H9 (cell line): ENCODE data around the gene SHTN1. TPM values are rescaled to one million over a fixed set of nuclear protein-coding genes. Genes with fewer than 3 reads are reported as not detected.

Source experiments
- DNase-seq: peaks from one replicate; pipeline ENCODE4 v3.0.0-alpha.2; 2017
- H2AFZ ChIP-seq: one replicate; pipeline ENCODE4 v1.6.1; 2013; ENCODE audit warnings: mild to moderate bottlenecking, low read length, control low read depth, moderate library complexity
- H2AK5ac ChIP-seq: 2 replicates; pipeline ENCODE4 v1.6.1; 2013; ENCODE audit warnings: low read length, control low read depth, mixed read lengths; ENCODE audit not compliant: insufficient read length
- H2BK120ac ChIP-seq: one replicate; pipeline ENCODE4 v1.6.1; 2013; ENCODE audit warnings: low read depth, mild to moderate bottlenecking, low read length, control low read depth, inconsistent platforms; ENCODE audit not compliant: poor library complexity, severe bottlenecking
- H2BK12ac ChIP-seq: 2 replicates; pipeline ENCODE4 v1.6.1; 2013; ENCODE audit warnings: low read length, control low read depth, mixed read lengths, low read depth; ENCODE audit not compliant: insufficient read length
- H2BK15ac ChIP-seq: 2 replicates; pipeline ENCODE4 v1.6.1; 2013; ENCODE audit warnings: low read depth, low read length, control low read depth
- H2BK20ac ChIP-seq: one replicate; pipeline ENCODE4 v1.6.1; 2013; ENCODE audit warnings: low read depth, mild to moderate bottlenecking, low read length, control low read depth, inconsistent platforms; ENCODE audit not compliant: poor library complexity, severe bottlenecking
- H2BK5ac ChIP-seq: 2 replicates; pipeline ENCODE4 v1.6.1; 2013; ENCODE audit warnings: low read length, control low read depth, mixed read lengths; ENCODE audit not compliant: insufficient read length
- H3K14ac ChIP-seq: 2 replicates; pipeline ENCODE4 v1.6.1; 2013; ENCODE audit warnings: low read length, control low read depth; ENCODE audit not compliant: insufficient read depth
- H3K18ac ChIP-seq: 2 replicates; pipeline ENCODE4 v1.6.1; 2013; ENCODE audit warnings: low read depth, mild to moderate bottlenecking, mixed read lengths, low read length, control low read depth; ENCODE audit not compliant: insufficient read length
- H3K23ac ChIP-seq: 2 replicates; pipeline ENCODE4 v1.6.1; 2013; ENCODE audit warnings: low read length, control low read depth, mixed read lengths, low read depth; ENCODE audit not compliant: insufficient read length
- H3K23me2 ChIP-seq: 2 replicates; pipeline ENCODE4 v1.6.1; 2013; ENCODE audit warnings: low read depth, mild to moderate bottlenecking, mixed read lengths, low read length, control low read depth; ENCODE audit not compliant: insufficient read length, poor library complexity, severe bottlenecking
- H3K27ac ChIP-seq: 2 replicates; pipeline ENCODE4 v1.5.1; 2013; ENCODE audit warnings: low read length, control low read depth, mixed read lengths, low read depth; ENCODE audit not compliant: insufficient read length
- H3K27me3 ChIP-seq: 2 replicates; pipeline ENCODE4 v1.6.1; 2013; ENCODE audit warnings: low read length, control low read depth, inconsistent platforms; ENCODE audit not compliant: insufficient read depth
- H3K4ac ChIP-seq: 2 replicates; pipeline ENCODE4 v1.6.1; 2013; ENCODE audit warnings: low read depth, mild to moderate bottlenecking, control low read depth, inconsistent platforms, low read length, moderate library complexity
- H3K4me1 ChIP-seq: 2 replicates; pipeline ENCODE4 v1.6.1; 2013; ENCODE audit warnings: low read length, control low read depth, inconsistent platforms; ENCODE audit not compliant: insufficient read depth
- H3K4me2 ChIP-seq: 2 replicates; pipeline ENCODE4 v1.6.1; 2013; ENCODE audit warnings: low read length, control low read depth, mixed read lengths; ENCODE audit not compliant: insufficient read length, insufficient read depth
- H3K56ac ChIP-seq: 2 replicates; pipeline ENCODE4 v1.6.1; 2013; ENCODE audit warnings: low read depth, mild to moderate bottlenecking, mixed read lengths, low read length, control low read depth; ENCODE audit not compliant: insufficient read length
- H3K79me1 ChIP-seq: 2 replicates; pipeline ENCODE4 v1.6.1; 2013; ENCODE audit warnings: low read depth, mild to moderate bottlenecking, moderate library complexity, low read length, control low read depth, inconsistent platforms; ENCODE audit not compliant: insufficient read depth, poor library complexity, severe bottlenecking
- H3K79me2 ChIP-seq: 2 replicates; pipeline ENCODE4 v1.6.1; 2013; ENCODE audit warnings: low read length, control low read depth, inconsistent platforms; ENCODE audit not compliant: insufficient read depth
- H3K9ac ChIP-seq: 2 replicates; pipeline ENCODE4 v1.6.1; 2013; ENCODE audit warnings: low read length, control low read depth, mixed read lengths; ENCODE audit not compliant: insufficient read length; ENCODE audit errors: extremely low read depth
- H3K9me3 ChIP-seq: one replicate; pipeline ENCODE4 v1.6.1; 2013; ENCODE audit warnings: low read depth, low read length, inconsistent platforms; ENCODE audit not compliant: control insufficient read depth
- H3T11ph ChIP-seq: one replicate; pipeline ENCODE4 v1.6.1; 2013; ENCODE audit warnings: mild to moderate bottlenecking, low read length, control low read depth, inconsistent platforms
- H4K20me1 ChIP-seq: one replicate; pipeline ENCODE4 v1.6.1; 2013; ENCODE audit not compliant: control insufficient read depth, insufficient read length, insufficient read depth
- H4K5ac ChIP-seq: 2 replicates; pipeline ENCODE4 v1.6.1; 2013; ENCODE audit warnings: low read depth, mild to moderate bottlenecking, mixed read lengths, low read length, control low read depth; ENCODE audit not compliant: insufficient read length
- H4K8ac ChIP-seq: replicated peaks from 2 replicates; pipeline ENCODE4 v1.6.1; 2013; ENCODE audit warnings: low read length, control low read depth, mixed read lengths, low read depth; ENCODE audit not compliant: insufficient read length
- H4K91ac ChIP-seq: 2 replicates; pipeline ENCODE4 v1.6.1; 2013; ENCODE audit warnings: low read depth, mild to moderate bottlenecking, moderate library complexity, mixed read lengths, low read length, control low read depth; ENCODE audit not compliant: insufficient read length
- H3K27ac Mint-ChIP-seq, 3 experiments: 2 replicates in 2 of 3; 3 replicates in 1 of 3; pipeline ENCODE4 v1.8.0; 2020 to 2021; ENCODE audit warnings: mixed read lengths in 3 of 3, mild to moderate bottlenecking in 1 of 3, moderate library complexity in 1 of 3
- H3K27me3 Mint-ChIP-seq: 2 replicates; pipeline ENCODE4 v1.8.0; 2021; ENCODE audit warnings: low read depth, mild to moderate bottlenecking, moderate library complexity, mixed read lengths
- H3K36me3 Mint-ChIP-seq, 3 experiments: 2 replicates in 2 of 3; 3 replicates in 1 of 3; pipeline ENCODE4 v1.8.0; 2020 to 2021; ENCODE audit warnings: low read depth in 3 of 3, mixed read lengths in 3 of 3; ENCODE audit not compliant: insufficient read depth in 1 of 3
- H3K4me1 Mint-ChIP-seq, 2 experiments: 2 replicates each; pipeline ENCODE4 v1.8.0; 2020; ENCODE audit warnings: mixed read lengths in 2 of 2
- H3K4me3 Mint-ChIP-seq, 2 experiments: 2 replicates in 1 of 2; 3 replicates in 1 of 2; pipeline ENCODE4 v1.8.0; 2020 to 2021; ENCODE audit warnings: mild to moderate bottlenecking in 2 of 2, mixed read lengths in 2 of 2, moderate library complexity in 1 of 2
- H3K9me3 Mint-ChIP-seq, 2 experiments: 2 replicates in 1 of 2; 3 replicates in 1 of 2; pipeline ENCODE4 v1.8.0; 2020; ENCODE audit warnings: mild to moderate bottlenecking in 2 of 2, mixed read lengths in 2 of 2, moderate library complexity in 1 of 2
- WGBS: extraction: QIAGEN DNeasy Blood & Tissue Kit; methylation state at CpG from one replicate; pipeline ENCODE4 v1.1.7; 2013; ENCODE audit warnings: missing lambda C conversion rate, low lambda C conversion rate, mixed read lengths; ENCODE audit not compliant: insufficient read length; ENCODE audit errors: extremely low coverage; 5-methylcytosine and 5-hydroxymethylcytosine counted together
- total RNA-seq: library from RNA; stranded (reverse); gene quantifications from 2 replicates; pipeline ENCODE4 v1.2.1, GENCODE V29; 2021
- TF ChIP-seq, protein P1 (sequence below): fragments of 200-600 bp; sonication (generic); conservative IDR thresholded peaks from 3 replicates; pipeline ENCODE4 v1.8.0; 2021; ENCODE audit warnings: antibody characterized with exemption, mild to moderate bottlenecking

The SHTN1 gene
- total RNA-seq, 1 experiment from 2014 or later, result 22.1 TPM

DNA sequence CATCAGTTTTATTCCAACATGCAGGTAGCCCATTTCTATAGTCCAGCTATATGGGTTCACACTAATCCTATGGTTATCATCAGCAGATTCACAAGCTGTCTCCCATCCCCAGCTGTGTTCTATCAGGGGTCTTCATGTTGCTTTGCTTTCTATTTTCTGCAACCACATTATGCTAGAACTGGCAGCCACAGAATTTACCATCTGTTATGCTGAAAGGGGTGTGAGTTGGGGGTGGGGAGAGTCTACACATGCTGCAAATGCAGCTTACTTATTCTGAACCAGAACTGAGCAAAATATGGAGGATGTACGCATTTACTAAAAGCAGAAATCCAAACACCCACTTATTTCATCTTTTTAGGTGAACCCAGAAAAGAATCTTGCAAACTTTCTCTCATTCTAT, 32.9 kb downstream of the SHTN1 start:
- Histone ChIP-seq H2BK5ac (no peak overlapping the region), H4K20me1 (no peaks in the 10 kb centered on the region), H3K23ac (no peak overlapping the region), H2BK20ac (no peak overlapping the region), H3K14ac (no peak overlapping the region), H4K8ac (no peak overlapping the region), H4K5ac (no peak overlapping the region), H3K79me2 (no peaks in the 10 kb centered on the region), H3K23me2 (no peaks in the 10 kb centered on the region), H2AFZ (no peak overlapping the region), H3T11ph (no peak overlapping the region), H3K79me1 (no peaks in the 10 kb centered on the region), H3K4ac (no peak overlapping the region), H2BK15ac (no peak overlapping the region), H2BK120ac (no peak overlapping the region), H3K4me1 (no peaks in the 10 kb centered on the region; the same call in 1 of the 2 replicates), H3K4me2 (no peak overlapping the region), H2AK5ac (no peak overlapping the region), H3K27me3 (no peaks in the 10 kb centered on the region), H3K27ac (no peak overlapping the region), H4K91ac (no peak overlapping the region), H3K18ac (no peak overlapping the region), H3K9me3 (no peaks in the 10 kb centered on the region), H2BK12ac (no peak overlapping the region), H3K56ac (no peak overlapping the region), H3K9ac (no peak overlapping the region)
- H3K27ac Mint-ChIP-seq, result no peak overlapping the region
- no peak for DNase-seq
- H3K36me3 Mint-ChIP-seq, result peaks cover 0 to 13% (median 10%) of the 10 kb centered on the region in 3 experiments; a peak in 5 of 7 replicates
- peaks cover 25 to 28% of the 10 kb centered on the region in 2 experiments for H3K4me1 Mint-ChIP-seq
- H3K27me3 Mint-ChIP-seq, result no peaks in the 10 kb centered on the region
- no CpG with 5 or more reads among the region's 1 CpG for WGBS
- TF ChIP-seq, protein P1, sequence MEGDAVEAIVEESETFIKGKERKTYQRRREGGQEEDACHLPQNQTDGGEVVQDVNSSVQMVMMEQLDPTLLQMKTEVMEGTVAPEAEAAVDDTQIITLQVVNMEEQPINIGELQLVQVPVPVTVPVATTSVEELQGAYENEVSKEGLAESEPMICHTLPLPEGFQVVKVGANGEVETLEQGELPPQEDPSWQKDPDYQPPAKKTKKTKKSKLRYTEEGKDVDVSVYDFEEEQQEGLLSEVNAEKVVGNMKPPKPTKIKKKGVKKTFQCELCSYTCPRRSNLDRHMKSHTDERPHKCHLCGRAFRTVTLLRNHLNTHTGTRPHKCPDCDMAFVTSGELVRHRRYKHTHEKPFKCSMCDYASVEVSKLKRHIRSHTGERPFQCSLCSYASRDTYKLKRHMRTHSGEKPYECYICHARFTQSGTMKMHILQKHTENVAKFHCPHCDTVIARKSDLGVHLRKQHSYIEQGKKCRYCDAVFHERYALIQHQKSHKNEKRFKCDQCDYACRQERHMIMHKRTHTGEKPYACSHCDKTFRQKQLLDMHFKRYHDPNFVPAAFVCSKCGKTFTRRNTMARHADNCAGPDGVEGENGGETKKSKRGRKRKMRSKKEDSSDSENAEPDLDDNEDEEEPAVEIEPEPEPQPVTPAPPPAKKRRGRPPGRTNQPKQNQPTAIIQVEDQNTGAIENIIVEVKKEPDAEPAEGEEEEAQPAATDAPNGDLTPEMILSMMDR, result no peak
- H3K9me3 Mint-ChIP-seq, result peaks cover 0 to 4% of the 10 kb centered on the region in 2 experiments; a peak in 1 of 5 replicates
- no peak overlapping the region for H3K4me3 Mint-ChIP-seq
